ENCODE data around the gene MEG3. TPM values are rescaled to one million over a fixed set of nuclear protein-coding genes. Genes with fewer than 3 reads are reported as not detected.

MEG3 gene
- total and polyA plus RNA-seq, 12 donors = 86.6 to 8,129 (median 728) TPM

GRCh38 chr14:100898935-100899883 lies 73.3 kb downstream of the MEG3 start:
- WGBS, 4 donors = 40 to 55% (median 43%) methylated on average over 18 to 21 of the region's 21 CpGs
- Histone ChIP-seq H3K4me3 (no peak overlapping the region), H3K4me1 (replicated peaks in 1 of 2) (peaks cover 29 to 66% of the 10 kb centered on the region in 2 donors), H3K27me3 (no peaks in the 10 kb centered on the region), H3K9me3 (replicated peaks in 1 of 3) (no peaks in the 10 kb centered on the region), H3K36me3 (replicated peaks in 1 of 2) (peaks cover 0 to 57% of the 10 kb centered on the region in 2 donors), H3K27ac (peak overlapping the region; percentile 29 to 79 (median 56))
- peak; percentile 63 to 92 (median 80) for DNase-seq
- intact Hi-C loops (cut with DNase I) = no loop called here
- TF ChIP-seq POLR2A (IDR thresholded peaks at IDR 0.05) (no peak), CTCF (IDR thresholded peaks at IDR 0.05) (no peak)

- intact Hi-C loops (cut with DNase I) = loop anchor here in 1 of 2 donors (5.0 to 10.0 kb wide), 4 partner anchors 48 to 725 kb away; no protein-coding TSS in a partner anchor
- TF ChIP-seq CTCF (IDR thresholded peaks at IDR 0.05) (peak in 1 of 6 experiments; percentile 36), POLR2A (IDR thresholded peaks at IDR 0.05) (no peak)
- peak overlapping the region in 1 of 4 donors; percentile 18 for H3K4me3 ChIP-seq
- peaks cover 29 to 58% of the 10 kb centered on the region in 2 donors for H3K4me1 ChIP-seq (replicated peaks in 1 of 2)
- no peaks in the 10 kb centered on the region for H3K9me3 ChIP-seq (replicated peaks in 1 of 3)
- no peaks in the 10 kb centered on the region for H3K27me3 ChIP-seq
- 9 to 23% (median 19%) methylated on average over 19 of the region's 19 CpGs for WGBS, 4 donors
- DNase-seq = peak in 5 of 7 donors; percentile 35 to 72 (median 42)
- H3K27ac ChIP-seq = peak overlapping the region; percentile 29 to 79 (median 56)
- peaks cover 0 to 49% of the 10 kb centered on the region in 2 donors for H3K36me3 ChIP-seq (replicated peaks in 1 of 2)
These were observed 74.2 kb downstream of the MEG3 start for GRCh38 chr14:100899884-100900771.

GRCh38 chr14:100900837-100901390 lies 75.0 kb downstream of the MEG3 start:
- H3K36me3 ChIP-seq (replicated peaks in 1 of 2) = peaks cover 0 to 49% of the 10 kb centered on the region in 2 donors
- peak overlapping the region in 1 of 4 donors; percentile 18 for H3K4me3 ChIP-seq
- peaks cover 29 to 50% of the 10 kb centered on the region in 2 donors for H3K4me1 ChIP-seq (replicated peaks in 1 of 2)
- DNase-seq = peak; percentile 79 to 91 (median 84)
- H3K9me3 ChIP-seq (replicated peaks in 1 of 3) = no peaks in the 10 kb centered on the region
- peak in 1 of 2 donors; percentile 26 for TF ChIP-seq POLR2A (IDR thresholded peaks at IDR 0.05)
- peak; percentile 20 to 68 (median 52) for TF ChIP-seq CTCF (IDR thresholded peaks at IDR 0.05)
- no peaks in the 10 kb centered on the region for H3K27me3 ChIP-seq
- 41 to 57% (median 46%) methylated on average over 8 to 15 of the region's 15 CpGs for WGBS, 4 donors
- intact Hi-C loops (cut with DNase I) = loop anchor here in 1 of 2 donors (5.0 to 10.0 kb wide), 4 partner anchors 49 to 724 kb away; no protein-coding TSS in a partner anchor
- peak overlapping the region; percentile 29 to 79 (median 56) for H3K27ac ChIP-seq

Data from adrenal gland (tissue), 12 donors.